ENCODE data around the gene SLC2A4RG. TPM values are rescaled to one million over a fixed set of nuclear protein-coding genes. Genes with fewer than 3 reads are reported as not detected.

The SLC2A4RG gene
- total and polyA plus RNA-seq, 2 of the 13 experiments (the other 11 are each of a cell fraction or from before 2014, with no cell fraction given) = 91.4 to 95.9 TPM

DNA sequence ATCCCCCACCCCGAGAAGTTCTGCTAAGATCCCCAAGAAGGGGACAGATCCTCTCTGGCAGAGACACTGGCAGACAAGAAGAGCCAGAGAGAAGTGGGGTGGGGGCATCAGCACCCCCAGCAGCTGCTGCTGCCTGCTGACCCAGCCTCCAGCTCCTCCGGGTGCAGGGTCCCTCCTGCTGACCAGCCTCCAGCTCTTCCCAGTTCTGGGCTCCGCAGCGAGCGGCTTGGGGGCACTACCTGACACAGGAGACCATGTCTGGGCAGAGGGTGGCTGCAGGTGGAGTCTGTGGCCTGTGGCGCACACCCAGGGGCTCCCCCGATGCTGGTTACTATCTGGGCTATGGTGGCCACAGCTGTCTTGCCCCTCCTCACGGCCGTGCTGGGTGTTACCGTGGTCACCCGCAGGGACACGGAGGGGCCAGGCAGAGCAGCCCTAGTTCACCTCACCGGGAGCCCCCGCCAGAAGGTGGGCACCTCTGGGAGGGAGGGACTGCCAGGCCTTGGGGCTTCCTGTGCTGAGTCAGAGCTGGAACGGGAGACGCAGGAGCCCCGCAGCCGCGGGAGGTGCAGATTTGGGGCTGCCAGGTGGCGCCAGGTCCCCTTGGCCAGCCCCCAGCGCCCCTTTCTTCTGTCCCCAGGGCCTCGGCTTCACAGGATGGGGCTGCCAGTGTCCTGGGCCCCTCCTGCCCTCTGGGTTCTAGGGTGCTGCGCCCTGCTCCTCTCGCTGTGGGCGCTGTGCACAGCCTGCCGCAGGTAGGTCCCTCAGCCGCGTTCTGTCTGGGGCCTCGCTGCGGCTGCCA, 2.5 kb upstream of the SLC2A4RG start (continued):
- TF ChIP-seq XRCC5 (optimal IDR thresholded peaks at IDR 0.05; ENCODE audit: low read length) (peak; percentile 67), ETS1 (CRISPR knock-in tag; IDR thresholded peaks at IDR 0.05) (no peak), TOE1 (CRISPR knock-in tag; IDR thresholded peaks at IDR 0.05) (no peak), ZNF546 (CRISPR knock-in tag; conservative IDR thresholded peaks at IDR 0.05) (no peak), ZZZ3 (CRISPR knock-in tag; IDR thresholded peaks at IDR 0.05; ENCODE audit: borderline replicate concordance) (no peak; the same call in 1 of the 2 replicates), DNMT1 (CRISPR knock-in tag; IDR thresholded peaks at IDR 0.05) (0 out of 2 replicates have a peak, but pooled peaks have one; percentile 45), ZNF207 (IDR thresholded peaks at IDR 0.05; ENCODE audit: borderline replicate concordance) (no peak), HMGA1 (CRISPR knock-in tag; conservative IDR thresholded peaks at IDR 0.05) (no peak), ZNF224 (CRISPR knock-in tag; IDR thresholded peaks at IDR 0.05) (no peak), ZNF713 (CRISPR knock-in tag; IDR thresholded peaks at IDR 0.05) (no peak), ZBTB20 (CRISPR knock-in tag; IDR thresholded peaks at IDR 0.05; ENCODE audit: borderline replicate concordance, low read depth) (no peak), HOXA5 (CRISPR knock-in tag; IDR thresholded peaks at IDR 0.05) (no peak), TARDBP (CRISPR knock-in tag; IDR thresholded peaks at IDR 0.05) (no peak), MAF1 (CRISPR knock-in tag; IDR thresholded peaks at IDR 0.05; ENCODE audit: borderline replicate concordance) (no peak), TOPORS (CRISPR knock-in tag; IDR thresholded peaks at IDR 0.05) (no peak; the same call in 1 of the 2 replicates), ZNF616 (CRISPR knock-in tag; IDR thresholded peaks at IDR 0.05; ENCODE audit: low read depth) (peak; percentile 18; the same call in 1 of the 2 replicates), ZNF121 (CRISPR knock-in tag; IDR thresholded peaks at IDR 0.05) (no peak; the same call in 1 of the 2 replicates), BHLHE40 (IDR thresholded peaks at IDR 0.05; ENCODE audit: low read length) (no peak), HNRNPK (IDR thresholded peaks at IDR 0.05; ENCODE audit: low read depth, low read length, poor library complexity, severe bottlenecking) (peak; percentile 61), CHD4 (IDR thresholded peaks at IDR 0.05; ENCODE audit: borderline replicate concordance, low read length) (no peak), PAX8 (CRISPR knock-in tag; IDR thresholded peaks at IDR 0.05; ENCODE audit: borderline replicate concordance) (no peak), MED13 (CRISPR knock-in tag; IDR thresholded peaks at IDR 0.05) (no peak), ZNF296 (CRISPR knock-in tag; conservative IDR thresholded peaks at IDR 0.05) (peak; percentile 27; the same call in 1 of the 2 replicates), KLF11 (CRISPR knock-in tag; IDR thresholded peaks at IDR 0.05) (no peak; the same call in 1 of the 2 replicates), NFYC (CRISPR knock-in tag; IDR thresholded peaks at IDR 0.05) (peak; percentile 36), ATF7 (IDR thresholded peaks at IDR 0.05) (no peak), ATF7 (CRISPR knock-in tag; IDR thresholded peaks at IDR 0.05) (no peak), ELF4 (CRISPR knock-in tag; IDR thresholded peaks at IDR 0.05; ENCODE audit: borderline replicate concordance) (no peak), ZNF589 (CRISPR knock-in tag; conservative IDR thresholded peaks at IDR 0.05) (no peak), SP4 (CRISPR knock-in tag; IDR thresholded peaks at IDR 0.05) (peak; percentile 50), ZBTB3 (CRISPR knock-in tag; IDR thresholded peaks at IDR 0.05; ENCODE audit: borderline replicate concordance, low read depth) (no peak; the same call in 1 of the 2 replicates), ZNF354B (CRISPR knock-in tag; IDR thresholded peaks at IDR 0.05) (no peak)
- TF ChIP-seq, protein P1, sequence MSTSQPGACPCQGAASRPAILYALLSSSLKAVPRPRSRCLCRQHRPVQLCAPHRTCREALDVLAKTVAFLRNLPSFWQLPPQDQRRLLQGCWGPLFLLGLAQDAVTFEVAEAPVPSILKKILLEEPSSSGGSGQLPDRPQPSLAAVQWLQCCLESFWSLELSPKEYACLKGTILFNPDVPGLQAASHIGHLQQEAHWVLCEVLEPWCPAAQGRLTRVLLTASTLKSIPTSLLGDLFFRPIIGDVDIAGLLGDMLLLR (CRISPR knock-in tag; IDR thresholded peaks at IDR 0.05) = peak; percentile 28

Measured in HepG2 (cell line).